Measurements from ENCODE around the gene CDC14A. TPM values are rescaled to one million over a fixed set of nuclear protein-coding genes. Genes with fewer than 3 reads are reported as not detected.

CDC14A gene
- polyA plus RNA-seq, 1 donor from 2014 or later, result 11.5 TPM

DNA sequence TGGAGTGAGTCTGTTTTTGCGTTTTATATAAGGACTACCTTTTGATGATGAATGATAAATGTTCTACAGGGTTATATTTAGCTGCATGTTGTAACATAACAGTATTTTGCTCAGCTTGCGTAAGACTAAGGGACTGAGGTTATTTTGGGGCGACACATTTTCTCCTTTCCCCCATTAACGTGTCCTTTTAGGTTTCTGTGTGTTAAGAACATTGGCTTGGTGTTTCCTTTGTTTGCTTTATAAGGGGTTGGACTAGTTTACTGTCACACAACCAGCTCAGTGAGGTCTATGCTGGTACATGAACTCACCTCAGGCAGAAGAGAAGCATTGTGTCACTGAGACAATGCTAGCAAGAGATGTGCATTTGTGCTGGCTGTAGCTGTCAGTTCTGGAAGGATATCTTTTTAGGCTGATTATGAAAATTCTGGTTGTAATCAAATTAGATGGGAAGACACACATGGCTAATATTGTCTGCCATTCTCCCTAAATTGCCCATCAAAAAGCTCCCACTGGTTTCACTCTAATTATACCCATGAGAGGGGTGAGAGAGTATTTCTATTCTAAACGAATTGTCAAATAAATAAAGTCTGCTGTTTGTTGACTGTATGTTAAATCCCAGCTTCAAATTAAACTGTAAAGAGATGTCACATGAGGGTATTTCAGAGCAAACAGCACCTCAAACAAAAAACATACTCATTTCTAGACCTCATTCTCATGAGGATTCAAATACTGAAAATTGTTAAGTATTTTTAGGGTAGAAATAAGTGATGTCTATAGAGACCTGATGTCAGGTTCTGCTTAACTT is 62.6 kb downstream of the CDC14A start:
- Mint-ChIP-seq H3K27me3 (no peaks in the 10 kb centered on the region), H3K9me3 (peaks cover 0 to 2% (median 0%) of the 10 kb centered on the region in 3 donors), H3K36me3 (peaks cover 11% of the 10 kb centered on the region), H3K27ac (peak overlapping the region in 1 of 3 donors; percentile 28), H3K4me1 (peaks cover 18 to 48% (median 24%) of the 10 kb centered on the region in 3 donors), H3K4me3 (no peak overlapping the region)

DNA sequence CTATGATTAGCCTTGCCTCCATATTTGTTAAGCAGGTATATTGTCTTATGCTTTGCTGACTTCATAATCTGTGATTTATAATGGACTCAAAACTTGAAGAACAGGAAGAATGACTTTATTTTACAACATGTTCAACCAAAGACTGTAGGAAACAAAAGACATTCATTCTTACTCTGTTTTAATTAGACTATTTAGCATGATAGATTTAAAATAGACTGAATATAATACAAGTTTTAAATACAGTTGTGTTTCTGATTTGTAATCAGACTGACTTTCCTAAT is 63.1 kb downstream of the CDC14A start:
- Mint-ChIP-seq H3K4me1 (peaks cover 18 to 50% (median 24%) of the 10 kb centered on the region in 3 donors), H3K9me3 (peaks cover 0 to 2% (median 0%) of the 10 kb centered on the region in 3 donors), H3K36me3 (peaks cover 11% of the 10 kb centered on the region), H3K27ac (no peak overlapping the region), H3K4me3 (no peak overlapping the region), H3K27me3 (no peaks in the 10 kb centered on the region)

DNA sequence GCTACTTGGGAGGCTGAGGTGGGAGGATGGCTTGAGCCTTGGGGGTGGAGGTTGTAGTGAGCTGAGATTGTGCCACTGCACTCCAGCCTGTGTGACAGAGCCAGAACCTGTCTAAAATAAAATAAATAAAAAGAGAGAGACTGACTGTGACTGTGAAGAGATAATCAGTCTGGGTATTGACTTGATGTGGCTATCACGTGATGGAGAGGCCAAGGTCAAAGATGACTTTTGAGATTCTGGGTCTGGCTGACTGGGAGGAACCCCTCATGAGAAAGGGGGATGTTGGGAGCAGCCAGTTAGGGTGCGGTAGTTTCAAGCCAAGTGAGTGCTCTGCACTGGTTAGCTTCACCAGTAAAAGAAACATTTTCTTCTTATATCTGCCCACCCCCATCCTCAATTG is 66.8 kb downstream of the CDC14A start:
- H3K27ac Mint-ChIP-seq, result peak overlapping the region in 1 of 3 donors; percentile 31
- peaks cover 5% of the 10 kb centered on the region for H3K36me3 Mint-ChIP-seq
- peaks cover 0 to 2% (median 0%) of the 10 kb centered on the region in 3 donors for H3K9me3 Mint-ChIP-seq
- no peaks in the 10 kb centered on the region for H3K27me3 Mint-ChIP-seq
- H3K4me3 Mint-ChIP-seq, result no peak overlapping the region
- H3K4me1 Mint-ChIP-seq, result peaks cover 22 to 57% (median 42%) of the 10 kb centered on the region in 3 donors

DNA sequence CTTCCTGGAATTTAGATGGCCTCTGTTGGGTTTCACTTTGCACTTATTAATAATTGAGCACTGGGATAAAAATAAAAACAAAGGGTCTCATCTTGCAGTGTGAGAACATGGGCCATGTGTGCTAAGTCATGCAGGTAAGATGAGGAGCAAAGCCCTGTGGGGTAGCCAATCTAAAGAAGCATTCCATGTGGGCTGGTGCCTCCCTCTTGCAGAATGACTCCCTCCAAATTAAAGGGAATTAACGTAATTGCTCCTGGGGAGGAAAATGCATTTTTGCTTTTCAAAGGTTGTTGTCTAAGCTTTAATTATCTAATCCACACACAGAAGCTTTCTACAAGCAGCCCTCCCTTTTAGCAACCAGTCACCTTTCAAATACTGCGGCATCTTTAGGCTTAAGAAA is 69.8 kb downstream of the CDC14A start:
- Mint-ChIP-seq H3K36me3 (peaks cover 4% of the 10 kb centered on the region), H3K27ac (peak overlapping the region in 2 of 3 donors; percentile 50 to 80), H3K9me3 (peaks cover 0 to 2% (median 0%) of the 10 kb centered on the region in 3 donors), H3K4me1 (peaks cover 35 to 54% (median 48%) of the 10 kb centered on the region in 3 donors), H3K4me3 (peak overlapping the region in 3 of 4 donors; percentile 36 to 81 (median 69)), H3K27me3 (no peaks in the 10 kb centered on the region)

DNA sequence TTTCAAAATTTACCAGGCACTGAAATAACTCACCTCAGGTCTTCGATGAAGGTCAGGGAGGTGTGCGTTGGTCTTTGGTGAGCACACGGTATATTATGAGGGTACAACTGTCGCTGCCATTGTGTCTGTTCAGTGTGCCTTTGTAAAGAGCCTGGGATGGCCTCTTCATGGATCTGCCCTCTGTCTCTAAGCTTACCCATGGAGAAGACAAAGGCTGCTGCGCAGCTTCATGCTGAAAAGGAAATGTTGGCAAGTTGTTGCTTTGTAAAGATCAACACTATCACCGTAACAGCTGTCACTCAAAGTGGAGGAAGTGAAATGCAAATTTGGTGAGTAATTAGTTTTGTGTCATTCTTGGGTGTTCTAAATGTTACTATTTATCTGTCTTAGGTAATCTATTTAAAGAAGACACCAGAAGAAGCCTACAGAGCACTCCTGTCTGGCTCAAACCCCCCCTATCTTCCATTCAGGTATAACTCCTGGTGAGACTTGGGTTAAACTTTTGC is 71.6 kb downstream of the CDC14A start:
- Mint-ChIP-seq H3K4me1 (peaks cover 35 to 57% (median 40%) of the 10 kb centered on the region in 3 donors), H3K4me3 (peak overlapping the region; percentile 69 to 88 (median 81)), H3K36me3 (peaks cover 4% of the 10 kb centered on the region), H3K9me3 (no peaks in the 10 kb centered on the region), H3K27me3 (no peaks in the 10 kb centered on the region), H3K27ac (peak overlapping the region; percentile 44 to 97 (median 77))

DNA sequence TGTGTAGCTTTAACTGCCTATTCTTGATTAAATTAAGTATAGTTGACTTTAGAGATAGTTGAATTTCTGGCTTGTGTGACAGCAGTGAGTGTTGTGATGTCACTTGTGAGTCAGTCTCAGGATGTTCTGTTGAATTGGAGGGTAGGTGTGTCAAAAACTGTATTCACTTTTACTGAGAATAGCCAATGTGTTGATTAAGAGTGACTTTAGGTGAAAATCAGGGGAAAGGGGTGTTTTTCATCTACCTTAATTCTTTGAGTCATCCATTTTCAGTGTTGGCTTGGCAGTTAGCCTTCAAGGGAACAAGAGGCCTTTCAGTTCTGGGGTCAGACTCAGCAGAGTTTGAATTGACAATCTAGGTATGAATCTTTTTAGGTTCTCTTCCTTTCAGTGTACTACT is 75.9 kb downstream of the CDC14A start:
- Mint-ChIP-seq H3K27me3 (no peaks in the 10 kb centered on the region), H3K4me1 (peaks cover 22 to 41% (median 24%) of the 10 kb centered on the region in 3 donors), H3K27ac (no peak overlapping the region), H3K36me3 (peaks cover 6% of the 10 kb centered on the region), H3K4me3 (no peak overlapping the region), H3K9me3 (no peaks in the 10 kb centered on the region)

DNA sequence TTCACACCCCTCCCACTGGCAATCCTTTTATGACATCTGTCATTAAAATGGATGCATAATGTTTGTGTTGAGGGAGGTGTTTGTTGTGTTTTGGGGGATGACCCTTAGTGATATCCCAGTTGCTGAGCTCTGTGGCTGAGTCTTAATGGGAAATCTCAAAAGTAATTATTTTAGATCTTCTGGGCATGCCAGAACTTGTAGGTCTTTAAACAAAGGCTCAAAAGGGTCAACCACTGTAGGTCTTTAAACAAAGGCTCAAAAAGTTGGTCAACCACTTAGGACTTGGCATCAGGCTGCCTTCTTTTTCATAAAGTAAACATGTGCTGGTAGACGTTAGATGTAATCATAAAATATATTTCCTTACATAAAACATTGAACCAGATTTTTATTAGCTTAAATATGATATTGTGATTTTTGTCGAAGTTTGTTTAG is 78.0 kb downstream of the CDC14A start:
- Mint-ChIP-seq H3K27me3 (no peaks in the 10 kb centered on the region), H3K4me1 (peaks cover 8 to 35% (median 11%) of the 10 kb centered on the region in 3 donors), H3K9me3 (no peaks in the 10 kb centered on the region), H3K36me3 (peaks cover 7% of the 10 kb centered on the region), H3K27ac (no peak overlapping the region), H3K4me3 (no peak overlapping the region)

DNA sequence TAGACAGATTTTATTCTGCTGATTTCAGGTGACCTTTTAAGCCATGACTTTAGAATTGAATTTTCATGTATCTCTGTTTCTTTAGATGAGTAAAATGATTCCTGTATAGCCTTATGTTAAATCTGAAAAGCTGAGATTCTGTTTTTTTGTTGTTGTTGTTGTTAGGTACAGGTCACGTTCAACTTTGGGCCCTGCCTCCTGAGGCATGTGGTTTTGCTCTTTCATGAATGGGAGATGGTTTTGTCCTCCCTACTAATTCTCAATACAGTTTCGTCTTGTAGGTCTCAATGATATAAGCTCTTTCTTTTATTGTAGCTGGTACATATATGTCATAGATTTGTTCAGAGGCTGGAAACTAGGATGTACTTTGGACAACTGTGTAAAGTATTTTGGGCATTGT is 79.6 kb downstream of the CDC14A start:
- no peaks in the 10 kb centered on the region for H3K9me3 Mint-ChIP-seq
- peaks cover 7% of the 10 kb centered on the region for H3K36me3 Mint-ChIP-seq
- peaks cover 5 to 30% (median 9%) of the 10 kb centered on the region in 3 donors for H3K4me1 Mint-ChIP-seq
- H3K27me3 Mint-ChIP-seq, result no peaks in the 10 kb centered on the region
- no peak overlapping the region for H3K27ac Mint-ChIP-seq
- H3K4me3 Mint-ChIP-seq, result no peak overlapping the region

DNA sequence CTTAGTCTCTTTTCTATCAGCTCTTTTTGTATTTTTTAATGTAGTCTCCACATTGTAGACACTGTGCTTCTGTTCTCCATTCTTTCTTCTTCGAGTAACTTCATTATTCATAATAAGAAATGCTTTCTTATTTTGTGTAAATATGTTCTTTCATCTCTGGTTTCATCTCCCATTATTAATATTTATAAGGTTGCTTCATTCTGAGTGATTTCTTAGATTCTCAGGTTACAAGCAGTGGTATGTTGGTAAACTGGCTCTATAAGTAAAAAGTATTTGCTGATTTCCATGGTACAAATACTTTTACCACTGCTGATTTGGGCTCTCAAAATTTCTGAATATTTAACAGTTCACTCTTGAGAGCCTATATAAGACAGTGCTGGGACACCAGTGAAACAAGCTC is 81.3 kb downstream of the CDC14A start:
- Mint-ChIP-seq H3K27me3 (no peaks in the 10 kb centered on the region), H3K27ac (no peak overlapping the region), H3K4me1 (peaks cover 5 to 23% (median 9%) of the 10 kb centered on the region in 3 donors), H3K9me3 (no peaks in the 10 kb centered on the region), H3K36me3 (peaks cover 7% of the 10 kb centered on the region), H3K4me3 (no peak overlapping the region)

DNA sequence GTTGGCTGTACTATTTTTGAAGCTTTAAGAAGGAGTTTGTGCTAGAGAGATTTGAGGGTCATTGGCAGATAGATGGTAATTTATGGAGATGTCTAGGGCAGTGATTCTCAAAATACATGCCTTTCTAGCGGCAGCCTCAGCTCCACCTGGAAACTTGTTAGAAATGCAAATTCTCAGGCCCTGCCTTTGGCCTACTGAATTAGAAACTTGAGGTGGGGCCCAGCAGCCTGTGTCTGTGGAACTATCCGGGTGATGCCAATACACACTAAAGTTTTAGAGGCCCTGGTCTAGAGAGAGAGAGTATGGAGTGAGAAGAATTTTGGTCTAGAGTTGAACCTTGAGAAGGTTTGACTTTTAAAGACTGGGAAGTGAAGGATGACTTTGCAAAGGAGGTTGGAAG is 82.5 kb downstream of the CDC14A start:
- H3K9me3 Mint-ChIP-seq, result no peaks in the 10 kb centered on the region
- peaks cover 9 to 25% (median 15%) of the 10 kb centered on the region in 3 donors for H3K4me1 Mint-ChIP-seq
- H3K27me3 Mint-ChIP-seq, result no peaks in the 10 kb centered on the region
- H3K27ac Mint-ChIP-seq, result peak overlapping the region in 2 of 3 donors; percentile 0 to 25
- peaks cover 7% of the 10 kb centered on the region for H3K36me3 Mint-ChIP-seq
- peak overlapping the region in 1 of 4 donors; percentile 58 for H3K4me3 Mint-ChIP-seq

DNA sequence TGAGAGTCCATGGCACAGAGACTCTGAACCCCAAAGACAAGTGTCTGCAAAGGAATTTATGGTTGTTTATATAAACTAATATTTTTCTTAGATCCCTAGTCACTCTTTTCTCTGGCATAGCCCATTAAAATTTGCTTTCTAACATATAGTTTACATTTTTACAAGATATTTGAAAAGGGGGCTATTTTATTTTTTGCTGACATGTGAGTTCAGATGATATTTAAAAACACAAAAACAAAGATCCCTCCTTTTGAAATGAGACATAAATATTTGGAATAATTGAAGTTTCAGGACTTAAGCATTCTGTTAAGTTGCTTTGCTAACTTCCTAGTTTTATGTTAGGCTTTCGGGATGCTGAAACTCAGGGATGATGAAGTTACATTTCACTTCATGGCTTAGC is 86.1 kb downstream of the CDC14A start:
- H3K4me3 Mint-ChIP-seq, result no peak overlapping the region
- H3K4me1 Mint-ChIP-seq, result peaks cover 18 to 30% (median 22%) of the 10 kb centered on the region in 3 donors
- peaks cover 5% of the 10 kb centered on the region for H3K36me3 Mint-ChIP-seq
- peak overlapping the region in 1 of 3 donors; percentile 84 for H3K27ac Mint-ChIP-seq
- no peaks in the 10 kb centered on the region for H3K27me3 Mint-ChIP-seq
- no peaks in the 10 kb centered on the region for H3K9me3 Mint-ChIP-seq

DNA sequence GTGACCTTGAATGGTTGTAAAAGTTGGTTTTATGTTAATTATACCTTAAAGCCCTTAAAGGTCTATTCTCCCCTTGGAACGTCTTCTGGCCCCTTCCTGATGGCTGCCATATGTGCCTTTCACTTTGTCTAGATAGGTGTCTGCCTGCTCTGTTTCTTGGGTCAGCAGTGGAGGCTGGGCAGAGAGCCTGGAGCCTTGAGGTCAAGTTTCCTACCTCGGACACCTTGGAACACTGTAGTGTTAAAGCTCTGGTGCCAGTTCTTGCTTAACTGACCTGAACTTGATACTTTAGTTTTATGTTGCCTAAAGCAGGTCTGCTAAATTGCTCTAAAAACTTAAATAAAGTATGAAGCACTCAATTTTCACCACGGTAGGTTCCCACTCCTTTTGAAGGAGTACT is 86.5 kb downstream of the CDC14A start:
- H3K4me1 Mint-ChIP-seq, result peaks cover 20 to 32% (median 25%) of the 10 kb centered on the region in 3 donors
- peaks cover 5% of the 10 kb centered on the region for H3K36me3 Mint-ChIP-seq
- no peaks in the 10 kb centered on the region for H3K27me3 Mint-ChIP-seq
- no peaks in the 10 kb centered on the region for H3K9me3 Mint-ChIP-seq
- H3K27ac Mint-ChIP-seq, result peak overlapping the region in 2 of 3 donors; percentile 63 to 84
- H3K4me3 Mint-ChIP-seq, result no peak overlapping the region

DNA sequence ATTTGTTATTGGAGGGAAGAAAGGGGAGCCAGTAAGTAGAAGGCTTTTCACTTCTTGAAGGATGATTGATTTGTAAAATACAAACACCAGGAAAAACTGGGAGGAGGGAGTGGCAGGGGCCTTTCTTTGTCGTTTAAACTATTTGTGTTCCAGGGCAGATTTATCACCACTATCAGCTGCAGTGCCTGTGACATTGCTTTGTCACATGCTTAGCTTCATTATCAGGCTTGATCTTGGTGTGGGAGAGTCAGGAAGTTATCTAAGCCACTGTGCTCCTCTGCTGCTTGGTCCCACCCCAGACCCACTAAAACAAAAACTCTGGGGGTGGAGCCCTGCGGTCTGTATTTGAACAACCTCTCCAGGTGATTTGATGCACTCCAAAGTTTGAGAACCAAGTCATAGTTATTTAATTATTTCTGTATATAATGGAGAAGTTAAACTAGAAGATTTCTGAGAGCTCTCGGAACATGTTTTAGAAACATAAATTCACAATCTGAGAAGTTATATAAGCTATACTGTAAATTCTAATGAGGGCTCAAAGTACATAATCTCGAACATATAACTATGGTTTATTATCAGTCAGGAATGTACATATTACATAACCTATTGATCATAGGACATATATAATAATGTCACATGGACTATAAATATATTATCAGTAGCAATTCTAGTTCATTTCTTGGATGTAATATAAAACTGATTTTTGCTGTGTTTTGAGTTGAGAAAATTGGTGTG is 87.9 kb downstream of the CDC14A start:
- no peaks in the 10 kb centered on the region for H3K27me3 Mint-ChIP-seq
- no peaks in the 10 kb centered on the region for H3K9me3 Mint-ChIP-seq
- peak overlapping the region in 1 of 4 donors; percentile 47 for H3K4me3 Mint-ChIP-seq
- H3K36me3 Mint-ChIP-seq, result peaks cover 6% of the 10 kb centered on the region
- H3K4me1 Mint-ChIP-seq, result peaks cover 23 to 35% (median 34%) of the 10 kb centered on the region in 3 donors
- H3K27ac Mint-ChIP-seq, result peak overlapping the region; percentile 32 to 94 (median 63)

DNA sequence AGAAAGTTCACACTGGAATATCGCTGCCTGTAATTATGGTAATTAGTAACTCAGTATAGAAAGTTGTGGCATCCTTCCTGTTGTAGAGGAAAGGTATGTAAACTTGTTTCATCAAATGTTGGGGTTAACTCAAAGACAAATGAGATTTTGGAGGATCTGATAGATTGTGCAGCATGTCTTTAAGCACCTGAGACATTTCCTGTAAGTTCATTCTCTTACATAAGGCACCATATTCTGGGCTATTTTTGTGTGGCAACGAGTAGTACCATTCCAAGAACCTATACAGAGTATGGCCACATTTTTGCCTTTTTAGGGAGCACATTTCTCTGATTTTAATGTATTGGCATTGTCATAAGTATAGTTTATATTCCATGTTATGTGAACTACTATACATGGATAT is 88.8 kb downstream of the CDC14A start:
- peak overlapping the region in 2 of 3 donors; percentile 37 to 78 for H3K27ac Mint-ChIP-seq

DNA sequence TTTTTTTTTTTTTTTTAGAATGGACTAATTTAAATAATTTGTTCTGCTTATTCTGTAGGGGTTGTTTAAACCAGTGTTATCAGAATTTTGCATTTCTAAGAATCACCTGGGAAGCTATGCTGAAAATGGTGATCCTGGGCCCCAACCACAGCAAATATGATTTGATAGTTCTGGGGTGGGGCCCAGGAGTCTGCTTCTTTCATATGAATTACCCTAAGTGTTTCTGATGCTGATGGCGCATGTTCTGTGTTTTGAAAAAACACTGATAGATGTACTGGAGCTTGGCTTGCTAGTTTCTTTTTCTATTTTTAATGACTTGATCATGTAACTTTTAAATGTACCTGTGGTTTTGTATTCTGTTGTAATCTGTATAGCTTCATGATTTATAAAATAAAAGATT is 89.3 kb downstream of the CDC14A start:
- H3K36me3 Mint-ChIP-seq, result peaks cover 7% of the 10 kb centered on the region
- H3K4me3 Mint-ChIP-seq, result no peak overlapping the region
- peaks cover 23 to 42% (median 39%) of the 10 kb centered on the region in 3 donors for H3K4me1 Mint-ChIP-seq
- H3K27ac Mint-ChIP-seq, result peak overlapping the region in 2 of 3 donors; percentile 78 to 90
- H3K9me3 Mint-ChIP-seq, result no peaks in the 10 kb centered on the region
- no peaks in the 10 kb centered on the region for H3K27me3 Mint-ChIP-seq

More for the DNA sequence above, 88.8 kb downstream of the CDC14A start:
- H3K27me3 Mint-ChIP-seq, result no peaks in the 10 kb centered on the region
- H3K36me3 Mint-ChIP-seq, result peaks cover 7% of the 10 kb centered on the region
- no peak overlapping the region for H3K4me3 Mint-ChIP-seq
- no peaks in the 10 kb centered on the region for H3K9me3 Mint-ChIP-seq
- peaks cover 23 to 42% (median 39%) of the 10 kb centered on the region in 3 donors for H3K4me1 Mint-ChIP-seq

Measured in IgD-negative memory B cell (primary cell).